Tibial artery (tissue), 4 donors: Measurements from ENCODE around the gene LAMTOR1.

ENCODE experiments used
- DNase-seq, 2 donors: peaks; one replicate each; pipeline ENCODE4 v3.0.0-alpha.2; 2019
- H3K27ac ChIP-seq, 2 donors: fragments of 200-600 bp; sonication (generic) in 1 of 2; 1 replicate in 1 of 2; 2 replicates in 1 of 2; pipeline ENCODE4 v1.5.1; 2018 to 2019; ENCODE audit warnings: mild to moderate bottlenecking in 1 of 2
- H3K27me3 ChIP-seq, 2 donors: fragments of 200-600 bp; sonication (generic) in 1 of 2; one replicate each; pipeline versions ENCODE4 v1.5.1 to v1.6.0; 2016 to 2019
- H3K36me3 ChIP-seq, 3 donors: fragments of 200-600 bp; sonication (generic) in 2 of 3; one replicate each; pipeline ENCODE4 v1.5.1; 2016 to 2019; ENCODE audit warnings: mild to moderate bottlenecking in 2 of 3
- H3K4me1 ChIP-seq, 4 donors: fragments of 200-600 bp; sonication (generic) in 2 of 4; 1 replicate in 3 of 4; 2 replicates in 1 of 4; pipeline ENCODE4 v1.5.1; 2016 to 2019
- H3K4me3 ChIP-seq, 2 donors: fragments of 200-600 bp; sonication (generic) in 1 of 2; 1 replicate in 1 of 2; 2 replicates in 1 of 2; pipeline ENCODE4 v1.5.1; 2018 to 2019; ENCODE audit warnings: mild to moderate bottlenecking in 2 of 2
- H3K9me3 ChIP-seq, 3 donors: fragments of 200-600 bp; sonication (generic) in 1 of 3; one replicate each; pipeline ENCODE4 v1.5.1; 2016 to 2019
- CTCF ChIP-seq, 2 experiments: fragments of 200-600 bp in 1 of 2; fragments of 450-650 bp in 1 of 2; IDR thresholded peaks; one replicate each; pipeline ENCODE4 v1.5.1; 2017 to 2019; ENCODE audit warnings: antibody characterized with exemption in 2 of 2, mild to moderate bottlenecking in 1 of 2, moderate library complexity in 1 of 2
- intact Hi-C: fragments of 100-400 bp; cut with DNase I; formaldehyde crosslinking; loops from one replicate; pipeline ENCODE4 v1.15.0; 2023; ENCODE audit warnings: low total_unique reads

Gene LAMTOR1

GRCh38 chr11:72100462-72100861 is 2.6 kb downstream of the LAMTOR1 start:
- Histone ChIP-seq H3K4me3 (no peak overlapping the region), H3K4me1 (peaks cover 0 to 36% (median 27%) of the 10 kb centered on the region in 4 donors), H3K27ac (no peak overlapping the region), H3K36me3 (peaks cover 28 to 51% (median 34%) of the 10 kb centered on the region in 3 donors), H3K27me3 (no peaks in the 10 kb centered on the region), H3K9me3 (no peaks in the 10 kb centered on the region)
- TF ChIP-seq CTCF (IDR thresholded peaks at IDR 0.05), result no peak
- no peak for DNase-seq
- intact Hi-C loops, result no loop called here

DNA sequence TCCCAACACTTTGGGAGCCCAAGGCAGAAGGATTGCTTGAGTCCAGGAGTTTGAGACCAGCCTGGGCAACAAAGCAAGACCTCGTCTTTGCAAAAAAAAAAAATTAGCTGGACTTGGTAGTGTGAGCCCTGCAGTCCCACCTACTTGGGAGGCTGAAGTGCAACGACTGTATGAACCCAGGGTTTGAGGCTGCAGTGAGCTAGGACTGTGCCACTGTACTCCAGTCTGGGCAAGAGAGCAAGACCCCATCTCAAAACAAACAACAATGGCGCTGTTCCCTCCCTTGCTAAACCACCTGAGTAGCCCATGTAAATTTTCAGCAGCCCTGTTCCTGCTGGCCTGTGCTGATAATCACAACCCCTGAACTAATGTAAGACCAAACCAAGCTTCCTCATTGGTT is 3.1 kb downstream of the LAMTOR1 start:
- peaks cover 0 to 36% (median 27%) of the 10 kb centered on the region in 4 donors for H3K4me1 ChIP-seq
- intact Hi-C loops, result no loop called here
- DNase-seq, result no peak
- H3K9me3 ChIP-seq, result no peaks in the 10 kb centered on the region
- no peaks in the 10 kb centered on the region for H3K27me3 ChIP-seq
- no peak overlapping the region for H3K4me3 ChIP-seq
- H3K27ac ChIP-seq, result no peak overlapping the region
- peaks cover 28 to 56% (median 39%) of the 10 kb centered on the region in 3 donors for H3K36me3 ChIP-seq
- TF ChIP-seq CTCF (IDR thresholded peaks at IDR 0.05), result no peak

DNA sequence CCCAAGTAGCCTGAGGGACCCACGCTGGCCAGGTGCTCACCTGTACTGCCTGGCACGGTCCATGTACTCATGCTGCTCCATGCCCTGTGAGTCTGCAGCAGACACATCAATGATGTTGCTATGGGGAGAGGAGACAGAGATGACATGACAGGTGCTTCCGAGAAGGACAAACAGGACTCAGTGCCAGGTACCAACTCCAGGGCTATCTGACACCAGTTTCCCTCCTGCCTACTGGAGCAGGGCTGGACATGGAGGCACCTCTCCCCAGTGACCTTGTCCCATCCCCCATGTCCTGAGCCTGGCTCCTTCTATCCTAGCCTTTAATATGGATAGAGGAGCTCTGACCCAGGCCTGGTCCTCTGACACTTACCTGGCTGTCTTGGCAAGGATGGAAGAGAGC is 4.4 kb downstream of the LAMTOR1 start:
- no peak overlapping the region for H3K27ac ChIP-seq
- intact Hi-C loops, result no loop called here
- H3K4me3 ChIP-seq, result no peak overlapping the region
- H3K36me3 ChIP-seq, result peaks cover 28 to 69% (median 47%) of the 10 kb centered on the region in 3 donors
- DNase-seq, result no peak
- H3K27me3 ChIP-seq, result no peaks in the 10 kb centered on the region
- no peaks in the 10 kb centered on the region for H3K9me3 ChIP-seq
- H3K4me1 ChIP-seq, result peaks cover 0 to 34% (median 25%) of the 10 kb centered on the region in 4 donors
- no peak for TF ChIP-seq CTCF (IDR thresholded peaks at IDR 0.05)

DNA sequence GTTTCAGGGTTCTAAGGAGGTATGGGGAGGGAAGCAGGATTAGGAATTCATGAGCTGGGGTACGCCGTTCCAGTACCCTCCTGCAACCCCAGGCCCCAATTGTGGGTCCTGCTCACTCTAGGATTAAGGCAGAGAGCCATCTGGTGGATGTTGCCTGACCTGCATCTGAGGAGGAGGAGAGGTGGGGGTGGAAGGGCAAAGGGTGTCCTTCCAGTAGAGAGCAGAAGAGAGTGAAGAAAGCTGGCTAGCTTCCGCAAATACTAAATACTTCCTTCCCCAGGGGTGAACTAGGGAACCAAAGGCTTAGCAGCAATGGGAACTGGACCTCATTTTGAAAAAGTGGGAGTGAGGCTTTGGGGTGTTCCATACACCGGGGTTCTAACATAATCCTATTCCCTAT is 11.8 kb downstream of the LAMTOR1 start:
- H3K4me1 ChIP-seq, result peaks cover 0 to 9% (median 3%) of the 10 kb centered on the region in 4 donors
- peaks cover 0 to 63% (median 31%) of the 10 kb centered on the region in 3 donors for H3K36me3 ChIP-seq
- H3K27ac ChIP-seq, result no peak overlapping the region

DNA sequence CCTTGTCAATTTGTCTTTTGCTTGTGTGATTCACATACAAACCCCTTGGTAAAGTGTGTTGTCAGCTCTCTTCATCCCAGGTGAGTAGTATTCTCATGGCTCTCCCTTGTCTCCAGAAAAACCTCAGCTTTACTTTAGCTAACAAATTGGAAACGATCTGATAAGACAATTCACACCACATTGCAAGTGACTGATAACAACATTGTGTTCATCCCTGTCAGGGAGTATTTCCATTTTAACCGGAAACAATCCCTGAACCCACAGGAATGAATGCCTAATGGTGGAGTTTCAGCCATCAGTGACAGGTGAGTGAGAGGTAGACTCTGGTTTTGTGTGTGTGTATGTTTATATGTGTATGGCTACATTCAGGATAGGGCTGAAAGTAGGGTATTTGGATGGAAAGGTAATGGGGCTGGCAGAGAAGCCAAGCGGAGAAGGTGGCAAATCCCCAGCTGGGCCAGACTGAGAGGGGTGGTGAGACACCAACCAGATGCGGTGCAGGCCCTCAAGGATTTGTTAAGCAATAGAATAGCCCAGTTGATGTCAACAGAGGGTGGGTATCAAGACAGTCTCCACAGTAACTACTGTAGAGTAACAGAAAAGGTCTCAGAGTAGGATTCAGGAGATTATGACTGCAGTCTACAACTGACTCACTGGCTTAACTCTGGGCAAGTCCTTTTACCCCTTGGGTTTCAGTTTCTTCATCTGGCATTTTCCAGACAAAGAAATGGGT is 14.9 kb downstream of the LAMTOR1 start:
- TF ChIP-seq CTCF (IDR thresholded peaks at IDR 0.05), result no peak
- intact Hi-C loops, result loop anchor here (5.0 kb wide), 1 partner anchor 61 kb away; no protein-coding TSS in a partner anchor

More for the DNA sequence above, 11.8 kb downstream of the LAMTOR1 start:
- no peaks in the 10 kb centered on the region for H3K27me3 ChIP-seq
- DNase-seq, result peak; percentile 78 to 81
- peak; percentile 82 to 87 for TF ChIP-seq CTCF (IDR thresholded peaks at IDR 0.05)
- intact Hi-C loops, result no loop called here
- H3K9me3 ChIP-seq, result no peaks in the 10 kb centered on the region
- no peak overlapping the region for H3K4me3 ChIP-seq

More for the DNA sequence above, 14.9 kb downstream of the LAMTOR1 start:
- Histone ChIP-seq H3K4me3 (no peak overlapping the region), H3K9me3 (no peaks in the 10 kb centered on the region), H3K36me3 (peaks cover 0 to 39% (median 14%) of the 10 kb centered on the region in 3 donors), H3K4me1 (peaks cover 0 to 9% (median 3%) of the 10 kb centered on the region in 4 donors), H3K27ac (no peak overlapping the region), H3K27me3 (no peaks in the 10 kb centered on the region)
- DNase-seq, result no peak
